HG03432 (cell line): ENCODE data around the gene ZBTB20.
A peak's percentile ranks its signal among the peaks of the same experiment; 100 is the strongest.

Experiments
- ATAC-seq: cut with Tn5 transposase; IDR thresholded peaks from one replicate; pipeline ENCODE4 v1.9.1; 2021; ENCODE audit warnings: mild to moderate bottlenecking, moderate library complexity; ENCODE audit not compliant: unreplicated experiment

ZBTB20 gene

DNA sequence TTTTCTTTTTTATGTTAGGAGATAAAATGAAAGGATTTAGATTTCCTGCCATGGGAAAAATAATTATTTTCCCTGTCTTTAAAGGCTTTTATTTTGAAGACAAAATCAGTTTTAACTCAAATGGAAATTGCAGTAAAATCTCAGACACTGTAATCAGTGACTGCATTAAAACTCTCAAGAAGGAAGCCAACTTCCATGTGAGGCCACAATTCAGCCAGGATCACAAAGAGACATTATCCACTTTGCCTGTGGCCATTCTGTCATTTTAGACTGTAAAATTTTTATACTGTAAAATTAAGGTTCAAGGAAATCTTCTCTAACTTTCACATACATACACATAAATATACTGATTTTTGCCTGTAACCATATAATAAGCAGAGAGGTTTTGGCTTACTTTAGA, 549.2 kb downstream of the ZBTB20 start:
- ATAC-seq, result no peak

DNA sequence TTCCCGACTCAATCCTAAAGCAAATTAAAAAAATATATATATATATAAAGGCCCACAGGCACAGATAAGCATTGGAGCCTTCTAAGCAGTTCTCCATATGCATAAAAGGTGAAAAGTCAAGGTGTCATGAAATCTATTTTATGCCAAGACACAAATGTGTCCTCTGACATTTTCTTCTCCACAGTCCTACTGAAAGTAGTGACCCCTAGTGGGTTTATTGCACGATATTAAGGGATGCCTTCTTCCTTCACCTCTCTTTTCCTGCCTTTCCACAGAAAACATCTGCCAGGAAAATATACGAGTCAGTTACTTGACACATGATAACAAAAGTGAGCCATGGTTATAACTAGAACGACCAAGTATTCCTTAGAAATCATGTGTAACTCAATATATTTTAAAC, 550.1 kb downstream of the ZBTB20 start:
- no peak for ATAC-seq

DNA sequence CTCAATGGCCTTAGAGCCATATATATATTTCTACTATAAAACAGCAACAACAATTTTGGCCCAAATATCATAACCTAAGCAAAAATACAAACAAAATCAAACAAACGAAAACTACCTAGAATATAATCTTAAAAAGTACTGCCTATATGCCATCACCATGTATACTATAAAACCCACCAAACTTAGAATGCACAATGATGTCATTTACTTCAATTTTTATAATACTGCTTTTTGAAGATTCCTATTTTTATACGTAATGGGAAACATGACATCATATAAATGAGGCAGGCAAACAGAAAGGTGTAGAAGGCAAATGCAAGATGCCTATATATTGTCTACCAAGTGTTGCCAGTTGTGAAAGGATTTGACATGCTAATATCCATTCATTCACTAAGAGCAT, 550.9 kb downstream of the ZBTB20 start:
- no peak for ATAC-seq

DNA sequence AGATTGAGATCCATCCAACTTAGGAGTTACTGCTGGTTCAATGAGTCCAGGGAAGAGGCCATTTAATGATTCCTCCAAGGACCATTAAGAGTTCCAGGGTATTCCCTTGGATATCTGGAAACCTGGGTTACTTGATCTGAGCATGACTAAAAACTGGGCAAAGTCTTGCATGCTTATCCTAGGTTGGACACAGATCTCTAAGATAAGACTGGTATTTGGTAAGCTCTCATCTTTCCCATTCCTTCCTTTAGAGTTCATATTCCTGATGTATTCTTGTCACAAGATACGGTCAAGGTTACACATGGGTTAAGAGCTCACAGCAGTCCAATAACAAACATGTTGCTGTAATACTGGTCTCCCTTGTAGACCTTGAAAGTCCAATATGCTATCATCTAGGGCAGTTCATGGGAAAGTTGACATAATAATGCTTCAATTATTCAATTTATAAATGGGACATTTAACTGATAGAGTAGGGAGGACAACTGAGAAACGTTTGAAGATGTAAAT, 551.5 kb downstream of the ZBTB20 start:
- ATAC-seq, result no peak

DNA sequence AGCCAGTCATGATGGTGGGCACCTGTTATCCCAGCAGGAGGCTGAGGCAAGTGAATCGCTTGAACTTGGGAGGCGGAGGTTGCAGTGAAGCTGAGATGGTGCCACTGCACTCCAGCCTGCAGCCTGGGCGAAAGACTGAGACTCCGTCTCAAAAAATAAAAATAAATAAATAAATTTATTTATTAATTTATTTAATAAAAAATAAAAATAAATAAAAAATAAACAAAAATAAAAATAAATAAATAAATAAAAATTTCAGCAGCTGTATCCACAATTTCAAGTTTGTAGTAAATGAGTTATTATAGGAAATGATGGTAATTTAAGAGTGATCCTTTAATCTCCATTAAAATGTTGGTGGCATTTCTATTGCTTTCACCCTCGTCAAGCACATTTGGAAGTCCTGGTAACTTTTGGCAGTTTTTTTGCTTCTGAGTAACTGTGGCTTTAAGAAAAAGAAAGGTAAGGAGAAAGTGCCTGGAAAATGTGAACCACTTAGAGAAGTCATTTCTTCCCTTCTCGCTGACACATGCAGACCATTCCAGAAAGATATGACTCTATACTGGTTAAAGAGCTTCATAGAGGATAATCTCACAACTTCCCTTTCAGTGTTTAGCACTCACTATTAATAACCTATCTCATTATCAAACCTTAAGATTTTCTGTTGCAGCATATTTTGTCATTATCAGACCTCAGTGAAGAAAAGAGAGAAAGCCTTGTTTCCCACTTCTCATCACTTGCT, 556.6 kb downstream of the ZBTB20 start:
- ATAC-seq, result no peak

DNA sequence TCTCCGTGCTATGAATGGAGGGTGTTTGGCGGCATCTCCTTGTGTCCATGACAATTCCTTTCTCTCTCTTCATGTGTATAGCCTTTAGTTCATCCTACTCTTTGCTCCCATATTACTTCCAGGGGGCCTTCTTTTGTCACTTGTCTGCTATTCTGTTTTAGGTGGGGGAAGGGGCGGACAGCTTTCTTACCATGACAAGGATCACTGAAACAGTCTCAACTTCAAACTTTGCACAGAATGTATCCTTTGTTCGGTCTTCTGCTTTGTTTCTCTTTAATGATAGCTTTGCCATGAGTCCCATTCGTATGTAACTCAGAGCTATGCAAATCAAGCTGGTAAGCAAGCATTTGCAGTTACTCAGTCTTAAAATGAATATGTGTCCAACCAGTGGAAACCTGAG, 559.1 kb downstream of the ZBTB20 start:
- ATAC-seq, result no peak

DNA sequence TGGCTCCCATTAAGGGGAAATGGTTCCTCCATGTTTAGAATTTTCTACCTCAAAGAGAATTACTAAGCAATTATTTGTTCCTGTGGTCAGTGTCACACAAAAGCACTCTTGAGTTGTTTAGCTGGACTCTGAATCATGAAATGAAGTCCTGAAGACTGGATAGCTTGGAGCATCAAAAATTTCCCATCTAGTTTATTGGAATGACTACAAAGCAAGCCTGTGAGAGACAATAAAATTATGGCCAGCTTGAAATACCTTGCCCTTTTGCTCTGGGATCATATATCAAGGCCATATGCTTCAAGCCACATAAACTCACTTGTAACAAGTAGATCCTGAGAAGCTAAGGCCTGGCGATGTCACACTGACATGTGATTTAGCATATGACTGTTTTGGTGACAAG, 561.0 kb downstream of the ZBTB20 start:
- ATAC-seq, result no peak

DNA sequence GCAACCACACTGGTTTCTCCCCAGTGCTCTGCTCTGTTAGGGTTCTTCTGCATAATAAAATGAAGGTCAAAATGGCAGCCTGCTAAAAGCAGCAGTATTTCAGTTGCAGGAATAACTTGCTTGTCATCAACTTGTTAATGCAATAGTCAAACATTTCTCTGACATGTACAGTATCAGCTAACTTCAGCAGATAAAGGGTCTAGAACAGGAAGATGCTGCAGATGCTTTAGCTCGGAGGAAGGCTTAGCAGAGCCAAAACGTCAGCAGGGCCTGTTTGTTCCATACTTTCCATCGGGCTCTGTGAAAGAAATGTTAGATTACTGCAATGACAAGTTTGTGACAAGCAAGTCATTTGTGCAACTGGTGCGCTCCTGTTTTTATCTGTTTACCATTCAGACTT, 561.4 kb downstream of the ZBTB20 start:
- ATAC-seq, result no peak

DNA sequence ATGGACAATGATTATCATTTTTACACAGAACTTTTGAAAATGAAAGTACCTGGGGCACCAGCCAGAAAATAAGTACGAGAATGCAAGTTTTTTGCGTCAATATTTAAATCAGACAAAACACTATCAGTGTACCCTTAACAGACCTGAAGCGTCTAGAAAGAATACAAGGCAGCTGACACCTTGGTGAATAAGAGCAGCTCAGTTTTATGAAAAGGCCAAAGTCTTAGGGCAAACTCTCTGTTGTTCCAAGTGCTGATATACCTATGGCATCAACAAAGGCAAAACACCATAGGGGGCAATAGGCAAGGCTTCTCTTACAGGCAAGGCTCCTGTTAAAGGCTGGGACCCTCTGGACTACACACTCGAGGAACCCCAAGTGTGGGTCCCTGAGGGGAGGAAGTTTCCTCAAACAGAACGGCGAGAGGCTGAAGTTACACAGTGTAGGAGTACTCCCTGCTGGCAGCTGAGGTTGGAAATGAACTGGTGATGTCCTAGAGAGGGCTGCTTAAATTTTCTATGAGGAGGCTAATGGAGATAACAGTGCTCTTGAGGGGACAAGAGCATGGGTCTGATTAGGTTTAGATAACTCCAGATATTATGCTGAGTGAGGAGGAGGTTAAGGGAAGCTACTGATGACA, 562.2 kb downstream of the ZBTB20 start:
- ATAC-seq, result peak; percentile 36

DNA sequence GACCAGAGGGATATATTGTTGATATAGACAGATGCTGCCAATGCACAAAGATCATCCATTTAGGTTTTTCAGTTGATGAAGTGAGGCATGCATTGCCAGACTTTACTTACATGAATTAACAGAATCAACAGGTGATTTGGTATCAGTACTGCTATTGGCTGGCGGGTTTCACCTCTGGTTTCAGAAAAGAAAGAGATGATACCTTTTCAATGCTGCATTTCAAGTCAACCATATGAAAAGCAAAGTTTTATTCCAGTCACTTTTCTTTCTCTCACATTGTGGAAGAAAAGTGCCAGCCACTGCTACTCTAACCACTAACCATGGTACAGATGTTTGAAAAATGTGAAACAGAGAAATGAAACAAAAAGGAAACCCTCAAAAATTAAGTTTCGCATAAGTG, 564.2 kb downstream of the ZBTB20 start:
- ATAC-seq, result peak; percentile 89

DNA sequence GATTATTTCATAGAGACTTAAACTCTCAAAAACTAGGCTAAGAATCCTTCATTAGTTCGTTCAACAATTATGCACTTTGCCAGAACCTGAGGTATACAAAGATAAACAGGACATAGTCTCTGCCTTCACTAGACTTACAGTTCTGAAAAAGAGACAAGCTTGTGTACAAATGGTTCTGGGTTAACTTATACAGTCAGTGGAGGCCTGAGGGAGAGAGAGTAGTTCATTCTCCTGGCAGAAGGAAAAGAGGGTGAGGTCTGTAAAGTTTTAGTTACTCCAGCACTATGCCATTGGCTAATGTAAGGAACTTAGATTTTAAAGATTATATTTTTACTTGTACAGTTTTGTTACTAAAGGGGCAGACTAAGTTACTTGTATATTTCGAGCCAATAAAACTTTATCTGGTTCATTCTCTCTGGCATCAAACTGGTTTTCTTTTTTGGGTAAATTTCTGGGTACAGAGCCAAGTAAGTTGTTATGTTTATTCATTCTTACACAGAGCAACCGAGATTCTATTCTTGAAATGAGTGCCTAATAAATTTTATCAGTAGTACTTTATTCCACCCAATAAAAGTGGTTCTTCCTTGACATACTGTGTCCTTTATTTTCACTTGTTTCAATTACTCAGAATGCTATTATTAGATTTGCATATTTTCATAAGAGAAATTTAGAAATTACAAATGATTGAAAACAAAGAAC, 574.6 kb downstream of the ZBTB20 start:
- no peak for ATAC-seq

DNA sequence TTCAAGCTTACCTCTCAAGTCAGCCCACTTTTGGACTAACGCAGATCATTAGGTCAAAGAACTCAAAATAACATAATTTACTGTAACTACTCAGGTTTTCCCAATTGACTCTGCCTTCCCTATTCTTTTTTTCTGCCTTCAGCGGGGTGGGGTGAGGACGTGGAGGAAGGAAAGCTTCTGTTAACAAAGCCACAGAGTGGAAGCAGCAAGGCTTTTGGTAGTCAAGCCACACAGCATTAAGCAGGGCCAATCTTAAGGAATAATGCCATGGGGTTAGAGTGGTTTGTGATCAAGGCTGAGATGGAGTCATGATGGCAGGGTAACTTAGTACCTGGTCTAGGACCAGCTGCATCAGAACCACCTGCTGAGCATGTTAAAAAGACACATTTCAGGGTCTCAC, 575.7 kb downstream of the ZBTB20 start:
- no peak for ATAC-seq

DNA sequence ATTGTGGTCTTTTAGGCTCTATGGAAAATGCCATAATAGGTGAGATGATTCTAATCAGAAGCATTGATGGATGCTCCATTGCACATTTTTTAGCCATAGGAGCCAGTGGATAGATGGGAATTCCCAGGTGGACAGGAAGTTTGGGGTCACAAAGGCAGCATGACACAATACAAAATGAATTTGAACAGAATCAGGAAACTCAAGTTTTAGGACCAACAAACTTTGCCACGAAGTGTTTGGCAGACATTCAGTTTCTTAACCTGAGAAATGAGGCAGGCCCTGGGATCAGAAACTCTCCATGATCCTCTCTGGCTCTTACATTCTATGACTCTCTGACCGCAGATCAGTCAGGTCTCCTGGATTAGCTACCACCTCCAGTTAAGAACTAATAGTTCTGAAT, 577.9 kb downstream of the ZBTB20 start:
- no peak for ATAC-seq

DNA sequence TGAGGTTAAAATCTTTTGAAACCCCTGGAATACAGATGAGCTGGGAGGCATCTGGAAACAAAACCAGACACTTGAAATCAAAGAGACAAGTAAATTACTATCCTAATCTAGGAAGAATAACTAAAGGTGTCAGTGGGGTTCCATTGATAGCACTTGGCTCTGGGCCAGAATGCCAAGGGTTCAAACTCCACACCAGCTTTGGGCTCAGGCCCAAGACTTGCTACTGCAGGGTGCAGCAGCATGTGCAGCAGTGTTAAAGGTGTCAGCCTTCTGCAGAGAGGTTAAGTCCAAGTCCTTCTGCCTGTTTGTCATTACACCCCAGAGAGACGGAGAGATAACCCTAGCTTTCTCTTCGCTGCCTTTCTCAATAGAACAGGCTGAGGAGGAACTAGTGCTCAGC, 579.3 kb downstream of the ZBTB20 start:
- no peak for ATAC-seq

DNA sequence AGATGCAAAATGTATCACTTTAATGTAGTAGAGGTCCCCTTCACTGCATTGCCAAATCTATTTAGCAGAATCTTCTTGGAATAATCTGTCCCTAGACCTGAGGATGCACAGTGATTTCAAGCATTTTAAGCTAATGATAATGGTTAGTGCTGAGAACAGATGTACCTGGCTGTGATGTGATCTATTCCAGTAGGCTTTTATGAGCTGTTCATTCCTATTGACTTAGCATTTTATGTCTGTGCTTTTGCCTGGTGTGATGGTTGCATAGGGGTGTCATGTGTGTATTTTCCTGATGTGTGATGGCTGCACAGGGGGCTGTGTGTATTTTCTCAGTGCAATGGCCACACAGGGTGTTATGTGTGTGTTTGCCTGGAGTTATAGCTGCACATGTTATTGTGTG, 580.3 kb downstream of the ZBTB20 start:
- peak; percentile 20 for ATAC-seq

DNA sequence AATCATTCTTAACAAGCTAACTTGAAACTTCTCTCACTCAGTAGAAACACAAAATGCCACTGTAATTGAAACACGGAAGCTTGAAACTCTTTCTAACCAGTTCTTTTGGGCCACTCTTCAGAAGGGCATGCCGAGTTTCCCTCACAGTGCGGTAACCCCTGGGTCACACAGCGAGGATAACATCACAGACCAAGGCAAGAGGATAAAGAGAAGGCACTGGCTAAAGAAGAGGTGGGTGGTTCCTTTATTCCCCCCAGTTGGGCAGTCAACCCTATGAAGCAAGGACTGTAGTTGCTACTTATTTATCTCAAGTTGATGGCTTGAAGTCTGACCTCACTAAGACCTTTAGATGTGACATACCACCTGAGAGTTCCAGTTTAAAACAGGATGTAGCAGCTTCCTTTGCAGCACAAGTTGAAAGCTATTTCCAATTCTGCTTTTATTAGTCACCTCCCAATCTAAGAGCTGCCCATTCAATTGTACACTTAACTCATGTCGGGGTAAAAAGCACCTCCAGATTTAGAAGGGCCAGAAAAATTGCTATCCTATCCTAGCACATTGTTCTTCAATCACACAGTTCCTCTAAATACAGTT, 580.8 kb downstream of the ZBTB20 start:
- peak; percentile 96 for ATAC-seq

DNA sequence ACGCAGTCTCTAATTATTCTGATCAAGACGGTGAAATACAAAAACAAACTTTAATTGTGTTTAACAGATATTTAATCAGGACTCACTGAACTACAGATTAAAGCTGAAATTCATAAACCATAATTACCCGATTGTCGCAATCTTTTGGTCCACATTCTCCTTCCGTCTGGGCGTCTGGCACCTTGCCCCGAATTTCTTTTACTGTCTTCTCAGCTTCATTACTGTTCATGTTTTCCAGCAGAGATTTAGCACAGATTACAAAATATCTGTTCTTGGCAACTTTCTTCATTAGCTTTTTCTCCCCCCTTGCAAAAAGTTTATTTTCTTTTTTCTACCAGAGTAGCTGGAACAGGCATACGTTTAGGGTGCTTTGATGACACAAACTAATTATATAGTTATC, 581.9 kb downstream of the ZBTB20 start:
- ATAC-seq, result no peak

DNA sequence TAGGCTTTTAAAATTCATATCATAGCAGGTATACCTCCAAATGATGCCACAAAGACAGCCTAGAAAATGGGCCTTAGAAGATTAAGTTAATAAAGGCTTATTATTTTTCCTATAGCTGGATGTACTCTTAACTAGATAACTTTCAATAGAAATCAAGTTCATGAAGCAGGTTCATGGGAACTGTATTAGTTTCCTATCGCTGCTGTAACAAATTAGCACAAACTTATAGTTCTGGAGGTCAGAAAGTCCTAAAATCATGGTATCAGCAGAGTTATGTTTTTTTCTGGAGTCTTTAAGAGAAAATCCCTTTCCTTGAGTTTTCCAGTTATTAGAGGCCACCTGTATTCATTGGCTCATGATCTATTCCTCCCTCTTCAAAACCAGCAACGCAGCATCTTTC, 583.4 kb downstream of the ZBTB20 start:
- ATAC-seq, result no peak

DNA sequence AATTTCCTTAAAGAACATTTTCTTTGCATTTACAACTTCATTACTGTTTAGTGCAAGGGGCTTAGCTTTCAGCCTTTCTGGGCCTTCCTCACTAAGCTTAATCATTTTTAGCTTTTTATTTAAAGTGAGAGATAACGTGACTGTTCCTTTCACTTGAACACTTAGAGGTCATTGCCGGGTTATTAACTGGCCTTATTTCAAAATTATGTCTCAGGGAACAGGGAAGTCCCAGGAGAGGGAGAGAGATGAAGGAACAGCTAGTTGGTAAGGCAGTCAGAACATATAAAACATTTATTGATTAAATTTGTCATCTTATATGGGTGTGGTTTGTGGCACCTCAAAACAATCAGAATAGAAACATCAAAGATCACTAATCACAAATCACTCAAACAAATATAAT, 584.5 kb downstream of the ZBTB20 start:
- ATAC-seq, result no peak

DNA sequence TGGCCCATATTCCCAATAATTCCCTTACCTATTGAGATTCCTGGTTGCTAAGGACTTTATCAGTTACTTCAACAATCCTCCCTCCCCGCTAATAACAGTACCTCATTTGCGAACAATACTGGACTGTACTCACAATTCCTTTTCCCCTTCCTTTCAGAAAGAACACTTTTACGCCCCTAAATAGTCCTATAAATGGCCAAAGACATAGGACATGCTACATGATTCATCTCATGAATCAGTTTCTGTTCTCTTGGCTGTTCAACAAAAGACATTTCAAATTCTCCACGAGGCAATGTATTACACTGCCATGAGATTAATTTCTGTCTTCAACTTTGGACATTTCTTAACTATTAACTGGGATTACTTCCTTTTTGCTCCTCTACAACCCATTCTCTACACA, 588.8 kb downstream of the ZBTB20 start:
- no peak for ATAC-seq

DNA sequence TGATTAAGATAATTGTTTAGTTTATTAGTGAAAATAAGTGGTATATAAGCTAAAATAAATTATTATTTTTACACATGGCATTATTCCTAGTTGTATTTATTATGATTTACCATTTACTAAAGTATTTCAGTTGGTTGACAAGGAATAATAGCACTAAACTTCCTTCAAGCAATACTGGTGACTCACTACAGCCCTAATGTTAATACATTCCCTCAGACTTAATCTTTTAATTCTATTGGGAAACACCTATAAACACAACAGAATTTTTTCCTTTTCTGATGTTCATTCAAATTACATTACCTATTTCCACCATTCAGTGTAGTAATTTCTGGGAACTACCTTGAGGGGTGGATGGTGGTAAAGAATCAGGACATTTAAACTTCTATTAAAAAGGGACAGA, 589.3 kb downstream of the ZBTB20 start:
- no peak for ATAC-seq
